IMR-90 (cell line): ENCODE data around the gene ADAM15. TPM values are rescaled to one million over a fixed set of nuclear protein-coding genes. Genes with fewer than 3 reads are reported as not detected.

ENCODE experiments used
- ATAC-seq: fragments of 200-7000 bp; cut with Tn5 transposase; 2 replicates; pipeline ENCODE4 v1.9.1; 2020; ENCODE audit warnings: low read depth, mild to moderate bottlenecking, moderate library complexity
- BruUV-seq: library from RNA; stranded (reverse); fragments of 400-500 nt; replicated peaks from 2 replicates; lab custom pipeline; 2021; lab: Mats Ljungman, UMichigan
- CTCF ChIA-PET: fragments of 300-600 bp; formaldehyde crosslinking; extraction: SDS; loops from one replicate; lab custom pipeline; 2021; ENCODE audit warnings: antibody characterized with exemption; lab: Yijun Ruan, JAX
- POLR2A ChIA-PET: fragments of 300-600 bp; sonication (Branson Sonifier 250); formaldehyde crosslinking; loops from one replicate; lab custom pipeline; 2022; ENCODE audit warnings: antibody characterized with exemption; ENCODE audit not compliant: unreplicated experiment; lab: Charles Lee
- DNase-seq: peaks from one replicate; pipeline ENCODE4 v3.0.0; 2013
- H2AFZ ChIP-seq: replicated peaks from 2 replicates; pipeline ENCODE3; 2013; ENCODE audit warnings: low read length, mild to moderate bottlenecking; ENCODE audit not compliant: poor library complexity
- H2AK5ac ChIP-seq: 2 replicates; pipeline ENCODE4 v1.6.1; 2013; ENCODE audit warnings: low read depth, low read length, inconsistent platforms
- H2AK9ac ChIP-seq: replicated peaks from 2 replicates; pipeline ENCODE3; 2013; ENCODE audit warnings: mild to moderate bottlenecking, low read depth, low read length, moderate library complexity; ENCODE audit not compliant: poor library complexity
- H2BK120ac ChIP-seq: 2 replicates; pipeline ENCODE4 v1.6.1; 2013; ENCODE audit warnings: low read depth, low read length, inconsistent platforms
- H2BK15ac ChIP-seq: 3 replicates; pipeline ENCODE4 v1.6.1; 2013; ENCODE audit warnings: low read depth, low read length, inconsistent platforms
- H2BK20ac ChIP-seq: 2 replicates; pipeline ENCODE4 v1.6.1; 2013; ENCODE audit warnings: low read depth, mild to moderate bottlenecking, inconsistent platforms, low read length, moderate library complexity
- H2BK5ac ChIP-seq: 2 replicates; pipeline ENCODE4 v1.6.1; 2013; ENCODE audit warnings: mild to moderate bottlenecking, low read depth, low read length, inconsistent platforms; ENCODE audit not compliant: poor library complexity, severe bottlenecking
- H3K14ac ChIP-seq: replicated peaks from 2 replicates; pipeline ENCODE4 v1.6.1; 2013; ENCODE audit warnings: low read depth, low read length, inconsistent platforms
- H3K18ac ChIP-seq: 2 replicates; pipeline ENCODE4 v1.6.1; 2013; ENCODE audit warnings: low read depth, low read length, control low read depth
- H3K23ac ChIP-seq: 2 replicates; pipeline ENCODE4 v1.6.1; 2013; ENCODE audit warnings: low read depth, low read length, inconsistent platforms
- H3K27ac ChIP-seq: 2 replicates; pipeline ENCODE4 v1.5.1; 2013; ENCODE audit warnings: mild to moderate bottlenecking, control low read depth, low read length; ENCODE audit not compliant: insufficient read depth
- H3K27me3 ChIP-seq: 2 replicates; pipeline ENCODE4 v1.6.1; 2013; ENCODE audit warnings: low read length; ENCODE audit not compliant: control insufficient read depth, insufficient read depth
- H3K36me3 ChIP-seq: 2 replicates; pipeline ENCODE4 v1.6.1; 2013; ENCODE audit warnings: low read length, mixed read lengths; ENCODE audit not compliant: control insufficient read depth, insufficient read depth
- H3K4ac ChIP-seq: 2 replicates; pipeline ENCODE4 v1.6.1; 2013; ENCODE audit warnings: low read depth, low read length, inconsistent platforms
- H3K4me1 ChIP-seq: 2 replicates; pipeline ENCODE4 v1.6.1; 2013; ENCODE audit warnings: low read length, mixed read lengths; ENCODE audit not compliant: control insufficient read depth, insufficient read depth
- H3K4me2 ChIP-seq: 2 replicates; pipeline ENCODE4 v1.6.1; 2013; ENCODE audit warnings: low read depth, mild to moderate bottlenecking, control low read depth, low read length, moderate library complexity
- H3K4me3 ChIP-seq: 2 replicates; pipeline ENCODE4 v1.5.1; 2013; ENCODE audit warnings: low read depth, mild to moderate bottlenecking, control low read depth, low read length, moderate library complexity; ENCODE audit not compliant: insufficient read depth
- H3K56ac ChIP-seq: 2 replicates; pipeline ENCODE4 v1.6.1; 2013; ENCODE audit warnings: low read length, inconsistent platforms; ENCODE audit not compliant: insufficient read depth; ENCODE audit errors: extremely low read depth
- H3K79me1 ChIP-seq, 2 experiments: 2 replicates each; pipeline ENCODE4 v1.6.1; 2013; ENCODE audit warnings: low read length in 2 of 2, inconsistent platforms in 1 of 2, low read depth in 1 of 2
- H3K9ac ChIP-seq: 2 replicates; pipeline ENCODE4 v1.6.1; 2013; ENCODE audit warnings: low read depth, low read length, control low read depth
- H3K9me1 ChIP-seq: 2 replicates; pipeline ENCODE4 v1.6.1; 2013; ENCODE audit warnings: low read length, inconsistent platforms; ENCODE audit not compliant: insufficient read depth
- H3K9me3 ChIP-seq: 2 replicates; pipeline ENCODE4 v1.6.1; 2013; ENCODE audit warnings: low read length; ENCODE audit not compliant: control insufficient read depth, insufficient read depth
- H4K20me1 ChIP-seq: 2 replicates; pipeline ENCODE4 v1.6.1; 2013; ENCODE audit warnings: low read length, inconsistent platforms; ENCODE audit not compliant: insufficient read depth
- H4K5ac ChIP-seq: 2 replicates; pipeline ENCODE4 v1.6.1; 2013; ENCODE audit warnings: mild to moderate bottlenecking, low read depth, low read length, control low read depth
- H4K8ac ChIP-seq, 2 experiments: 2 replicates each; pipeline ENCODE4 v1.6.1; 2013; ENCODE audit warnings: low read depth in 2 of 2, low read length in 2 of 2, control low read depth in 1 of 2, inconsistent platforms in 1 of 2
- H4K91ac ChIP-seq: 2 replicates; pipeline ENCODE4 v1.6.1; 2013; ENCODE audit warnings: low read depth, low read length, inconsistent platforms; ENCODE audit not compliant: insufficient read depth
- BHLHE40 ChIP-seq: fragments of 150-350 bp; IDR thresholded peaks from 2 replicates; pipeline ENCODE4 v1.6.1; 2016; ENCODE audit warnings: mild to moderate bottlenecking, low read depth, low read length
- CEBPB ChIP-seq: IDR thresholded peaks from 2 replicates; pipeline ENCODE4 v1.6.1; 2012; ENCODE audit warnings: low read depth, low read length, improper control_type of control experiment
- MAFK ChIP-seq: IDR thresholded peaks from 2 replicates; pipeline ENCODE4 v1.6.1; 2012; ENCODE audit warnings: low read depth, low read length, improper control_type of control experiment
- MAZ ChIP-seq: IDR thresholded peaks from 2 replicates; pipeline ENCODE4 v1.6.1; 2012; ENCODE audit warnings: low read depth, mild to moderate bottlenecking, low read length, improper control_type of control experiment, moderate library complexity, borderline replicate concordance
- MXI1 ChIP-seq: IDR thresholded peaks from 2 replicates; pipeline ENCODE4 v1.6.1; 2012; ENCODE audit warnings: low read depth, mild to moderate bottlenecking, low read length, moderate library complexity, borderline replicate concordance
- NFE2L2 ChIP-seq: fragments of 150-350 bp; IDR thresholded peaks from 2 replicates; pipeline ENCODE4 v1.6.1; 2016; ENCODE audit warnings: low read depth, mild to moderate bottlenecking, low read length
- POLR2A ChIP-seq: IDR thresholded peaks from 2 replicates; pipeline ENCODE4 v1.6.1; 2012; ENCODE audit warnings: mild to moderate bottlenecking, low read depth, low read length
- RAD21 ChIP-seq: IDR thresholded peaks from 2 replicates; pipeline ENCODE4 v1.6.1; 2012; ENCODE audit warnings: low read length, improper control_type of control experiment
- RCOR1 ChIP-seq: IDR thresholded peaks from 2 replicates; pipeline ENCODE4 v1.6.1; 2012; ENCODE audit warnings: mild to moderate bottlenecking, low read length, improper control_type of control experiment; ENCODE audit not compliant: insufficient replicate concordance
- RFX5 ChIP-seq: IDR thresholded peaks from 2 replicates; pipeline ENCODE4 v1.8.0; 2012; ENCODE audit warnings: low read depth, mild to moderate bottlenecking, low read length, moderate library complexity
- WGBS, 2 experiments: methylation state at CpG; one replicate each; pipeline versions ENCODE4 v1.1.5 to v1.1.7; 2013; ENCODE audit warnings: missing lambda C conversion rate in 2 of 2; ENCODE audit not compliant: insufficient read length in 1 of 2; ENCODE audit errors: extremely low coverage in 2 of 2; 5-methylcytosine and 5-hydroxymethylcytosine counted together
- dilution Hi-C: fragments of 300-500 bp; cut with HindIII; formaldehyde crosslinking; loops from one replicate; pipeline ENCODE4 v1.14.3; 2018; ENCODE audit warnings: low sequenced_read_pairs; ENCODE audit not compliant: unreplicated experiment
- in situ Hi-C: fragments of 300-500 bp; cut with MboI; formaldehyde crosslinking; loops from 3 replicates; pipeline ENCODE4 v1.14.3; 2019; ENCODE audit warnings: low sequenced_read_pairs, inconsistent platforms, mixed read lengths
- intact Hi-C: fragments of 100-400 bp; cut with micrococcal nuclease; formaldehyde crosslinking; loops from 2 replicates; pipeline ENCODE4 v1.10.0; 2022
- polyA plus RNA-seq, 3 experiments: library from polyadenylated mRNA; depleted of rRNA; stranded (reverse); fragments of >200 nt; gene quantifications; 2 replicates each; pipeline ENCODE4 v1.2.3, GENCODE V29; 2012; ENCODE audit warnings: low replicate concordance in 1 of 3
- total RNA-seq: library from RNA; depleted of rRNA; stranded (reverse); fragments of >200 nt; gene quantifications from 2 replicates; pipeline ENCODE4 v1.2.3, GENCODE V29; 2012

The ADAM15 gene
- total and polyA plus RNA-seq, 2 of the 4 experiments (the other 2 are of a cell fraction), result 25.6 to 52.4 TPM

GRCh38 chr1:155079487-155080311 lies 28.6 kb downstream of the ADAM15 start:
- Histone ChIP-seq H3K79me1 (no peaks in the 10 kb centered on the region), H4K8ac (no peak overlapping the region), H3K56ac (no peak overlapping the region), H3K4me1 (peaks cover 6% of the 10 kb centered on the region; the same call in 1 of the 2 replicates), H3K18ac (no peak overlapping the region), H3K9ac (no peak overlapping the region), H3K9me3 (no peaks in the 10 kb centered on the region), H2AK5ac (peak overlapping the region; percentile 33; the same call in 1 of the 2 replicates), H3K36me3 (no peaks in the 10 kb centered on the region), H4K20me1 (peaks cover 11% of the 10 kb centered on the region), H4K91ac (no peak overlapping the region), H3K14ac (no peak overlapping the region), H2BK20ac (no peak overlapping the region), H2BK5ac (no peak overlapping the region), H3K4ac (no peak overlapping the region), H2BK15ac (no peak overlapping the region), H2AFZ (peak overlapping the region; percentile 36), H2BK120ac (no peak overlapping the region), H3K4me3 (no peak overlapping the region), H3K27ac (no peak overlapping the region), H4K5ac (no peak overlapping the region), H3K23ac (no peak overlapping the region), H3K9me1 (0 out of 2 replicates have a peak, but pooled peaks cover 3% of the 10 kb centered on the region), H3K27me3 (peaks cover 74% of the 10 kb centered on the region), H3K4me2 (no peak overlapping the region; the same call in 1 of the 2 replicates), H2AK9ac (peak overlapping the region; percentile 56)
- in situ Hi-C loops, result no loop called here
- dilution Hi-C loops, result no loop called here
- TF ChIP-seq POLR2A, result no peak
- TF ChIP-seq RAD21, result no peak
- TF ChIP-seq RFX5, result no peak
- TF ChIP-seq CEBPB, result no peak
- no peak for TF ChIP-seq NFE2L2
- no peak for TF ChIP-seq MAFK
- no peak for TF ChIP-seq MAZ
- no peak for TF ChIP-seq MXI1
- TF ChIP-seq RCOR1, result no peak
- TF ChIP-seq BHLHE40, result no peak
- 3% methylated on average over 24 of the region's 67 CpGs; no CpG with 5 or more reads in 1 of the 2 experiments for WGBS, 2 experiments
- intact Hi-C loops, result loop anchor here (10.0 kb wide), 1 partner anchor 605 kb away; no protein-coding TSS in a partner anchor
- POLR2A ChIA-PET, result no interaction called here
- no peak for DNase-seq
- CTCF ChIA-PET, result no interaction called here
- BruUV-seq, result no TSS peak
- no peak for ATAC-seq
